ENCODE results near the gene RFFL. TPM values are rescaled to one million over a fixed set of nuclear protein-coding genes. Genes with fewer than 3 reads are reported as not detected.

RFFL gene
- total and polyA plus RNA-seq, 2 of the 4 experiments (the other 2 are of a cell fraction), result 11.6 to 19.2 TPM

DNA sequence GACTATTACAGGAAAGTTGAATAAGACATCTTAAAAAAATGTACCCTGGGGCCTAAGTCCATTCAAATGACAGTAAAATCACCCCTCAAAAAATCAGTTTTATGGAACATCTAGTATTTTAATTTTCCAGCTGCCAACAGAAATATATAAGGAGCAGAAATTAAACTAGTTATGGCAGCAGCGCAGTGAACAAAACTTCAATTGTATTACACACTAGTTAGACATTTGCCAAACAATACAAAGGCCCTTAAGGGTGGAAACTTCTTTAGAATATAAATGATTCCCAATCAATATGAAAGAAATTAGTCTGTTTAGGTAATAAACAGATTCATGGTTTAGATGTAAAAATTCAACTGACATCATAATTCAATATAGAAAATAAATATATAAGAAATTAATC lies 18.1 kb upstream of the RFFL start:
- H3K9me3 ChIP-seq (ENCODE audit: control insufficient read depth, insufficient read depth, low read length), result no peaks in the 10 kb centered on the region
- no peak overlapping the region for H3K27ac ChIP-seq (ENCODE audit: insufficient read depth, low read length)
- no peak overlapping the region for H4K5ac ChIP-seq (ENCODE audit: low read depth, low read length)
- ATAC-seq (ENCODE audit: low read depth) (no peak), DNase-seq (no peak)
- H3K27me3 ChIP-seq (ENCODE audit: control insufficient read depth, insufficient read depth, low read length), result no peaks in the 10 kb centered on the region
- intact Hi-C loops (cut with micrococcal nuclease) (no loop called here), in situ Hi-C loops (cut with MboI; ENCODE audit: low sequenced_read_pairs) (no loop called here), dilution Hi-C loops (cut with HindIII; ENCODE audit: low sequenced_read_pairs, unreplicated experiment) (no loop called here)
- peaks cover 12% of the 10 kb centered on the region for H3K9me1 ChIP-seq (ENCODE audit: insufficient read depth, low read length)
- H2BK15ac ChIP-seq (ENCODE audit: low read depth, low read length), result no peak overlapping the region
- no peak overlapping the region for H3K9ac ChIP-seq (ENCODE audit: low read depth, low read length)
- no peak overlapping the region for H3K4me2 ChIP-seq (ENCODE audit: low read depth, low read length)
- H3K56ac ChIP-seq (ENCODE audit: extremely low read depth, insufficient read depth, low read length), result no peak overlapping the region
- no peak overlapping the region for H3K4me3 ChIP-seq (ENCODE audit: insufficient read depth, low read depth, low read length)
- H2AK9ac ChIP-seq (replicated peaks; ENCODE audit: low read depth, low read length, poor library complexity), result no peak overlapping the region
- no peak overlapping the region for H2BK5ac ChIP-seq (ENCODE audit: low read depth, low read length, poor library complexity, severe bottlenecking)
- H3K23ac ChIP-seq (ENCODE audit: low read depth, low read length), result no peak overlapping the region
- H4K8ac ChIP-seq (ENCODE audit: low read depth in 2 of 2, low read length in 2 of 2), result no peak overlapping the region
- no peak overlapping the region for H2BK20ac ChIP-seq (ENCODE audit: low read depth, low read length)
- no peak overlapping the region for H4K91ac ChIP-seq (ENCODE audit: insufficient read depth, low read depth, low read length)
- H3K14ac ChIP-seq (replicated peaks; ENCODE audit: low read depth, low read length), result no peak overlapping the region
- no CpG with 5 or more reads among the region's 1 CpG for WGBS, 2 experiments (ENCODE audit: extremely low coverage in 2 of 2, insufficient read length in 1 of 2)
- POLR2A ChIA-PET (ENCODE audit: unreplicated experiment), result interaction anchor here (0.6 kb wide), 1 partner anchor 75 kb away, joined by 4 read pairs; no protein-coding TSS in a partner anchor
- no peak overlapping the region for H3K18ac ChIP-seq (ENCODE audit: low read depth, low read length)
- BruUV-seq (replicated peaks), result no TSS peak
- no peak overlapping the region for H2AK5ac ChIP-seq (ENCODE audit: low read depth, low read length)
- H3K4ac ChIP-seq (ENCODE audit: low read depth, low read length), result no peak overlapping the region
- peaks cover 26 to 66% of the 10 kb centered on the region in 2 experiments for H3K79me1 ChIP-seq (ENCODE audit: low read depth in 1 of 2, low read length in 2 of 2)
- H2BK120ac ChIP-seq (ENCODE audit: low read depth, low read length), result no peak overlapping the region
- CTCF ChIA-PET, result interaction anchor here (0.9 kb wide), 1 partner anchor 37 kb away, joined by 3 read pairs; no protein-coding TSS in a partner anchor
- H2AFZ ChIP-seq (replicated peaks; ENCODE audit: low read length, poor library complexity), result no peak overlapping the region
- peaks cover 7% of the 10 kb centered on the region; the same call in 1 of the 2 replicates for H3K4me1 ChIP-seq (ENCODE audit: control insufficient read depth, insufficient read depth, low read length)
- H4K20me1 ChIP-seq (ENCODE audit: insufficient read depth, low read length), result peaks cover 10% of the 10 kb centered on the region; the same call in 1 of the 2 replicates
- TF ChIP-seq RFX5 (IDR thresholded peaks at IDR 0.05; ENCODE audit: low read depth, low read length), result no peak
- TF ChIP-seq CHD1 (IDR thresholded peaks at IDR 0.05; ENCODE audit: low read depth, low read length), result no peak
- TF ChIP-seq MXI1 (IDR thresholded peaks at IDR 0.05; ENCODE audit: borderline replicate concordance, low read depth, low read length), result no peak
- TF ChIP-seq SMC3 (IDR thresholded peaks at IDR 0.05; ENCODE audit: low read depth, low read length), result no peak
- no peak for TF ChIP-seq CEBPB (IDR thresholded peaks at IDR 0.05; ENCODE audit: low read depth, low read length)
- no peak for TF ChIP-seq RAD21 (IDR thresholded peaks at IDR 0.05; ENCODE audit: low read length)
- TF ChIP-seq MAZ (IDR thresholded peaks at IDR 0.05; ENCODE audit: borderline replicate concordance, low read depth, low read length), result no peak
- TF ChIP-seq RCOR1 (IDR thresholded peaks at IDR 0.05; ENCODE audit: insufficient replicate concordance, low read length), result no peak
- no peak for TF ChIP-seq CTCF (conservative IDR thresholded peaks at IDR 0.05; ENCODE audit: low read depth, low read length)
- no peak for TF ChIP-seq NFE2L2 (IDR thresholded peaks at IDR 0.05; ENCODE audit: low read depth, low read length)
- no peak for TF ChIP-seq POLR2A (IDR thresholded peaks at IDR 0.05; ENCODE audit: low read depth, low read length)
- H3K36me3 ChIP-seq (ENCODE audit: control insufficient read depth, insufficient read depth, low read length), result no peaks in the 10 kb centered on the region
